ENCODE data around the gene KRTAP10-4.
"Not testable (repeated sequence)": the region's sequence is repeated elsewhere in the genome, so short reads cannot be mapped to it uniquely, and the experiment has no call there.

Gene KRTAP10-4

GRCh38 chr21:44598061-44598460 is 24.5 kb downstream of the KRTAP10-4 start:
- no peak for TF ChIP-seq CTCF (IDR thresholded peaks at IDR 0.05; ENCODE audit: low read depth, low read length)
- H3K27me3 ChIP-seq (ENCODE audit: insufficient read depth, low read depth, severe bottlenecking) = no peaks in the 10 kb centered on the region
- no peak for DNase-seq
- no peaks in the 10 kb centered on the region for H3K36me3 ChIP-seq
- H3K4me3 ChIP-seq (ENCODE audit: low read depth, low read length) = no peak overlapping the region
- peaks cover 4% of the 10 kb centered on the region for H3K9me3 ChIP-seq (ENCODE audit: severe bottlenecking)
- 0 out of 2 replicates have a peak overlapping the region, but pooled peaks have one; percentile 1 for H3K27ac ChIP-seq

- no peaks in the 10 kb centered on the region for H3K27me3 ChIP-seq (ENCODE audit: insufficient read depth, low read depth, severe bottlenecking)
- no peak for TF ChIP-seq CTCF (IDR thresholded peaks at IDR 0.05; ENCODE audit: low read depth, low read length)
- H3K36me3 ChIP-seq = no peaks in the 10 kb centered on the region
- no peak overlapping the region for H3K4me3 ChIP-seq (ENCODE audit: low read depth, low read length)
- no peak for DNase-seq
- H3K27ac ChIP-seq = no peak overlapping the region
- H3K9me3 ChIP-seq (ENCODE audit: severe bottlenecking) = peaks cover 10% of the 10 kb centered on the region
These were observed 25.9 kb downstream of the KRTAP10-4 start for GRCh38 chr21:44599264-44600029.

- H3K9me3 ChIP-seq (ENCODE audit: severe bottlenecking) = peaks cover 13% of the 10 kb centered on the region
- not testable (repeated sequence) for H3K27ac ChIP-seq, DNase-seq
These were observed 26.8 kb downstream of the KRTAP10-4 start, which contains the start of gene KRTAP10-7 for GRCh38 chr21:44600118-44600978. Gene KRTAP10-7 (plus strand): TSS chr21:44600597. CDS start chr21:44600622, 25 bp downstream.

GRCh38 chr21:44601091-44601490 is 27.6 kb downstream of the KRTAP10-4 start:
- H3K27me3 ChIP-seq (ENCODE audit: insufficient read depth, low read depth, severe bottlenecking); DNase-seq; H3K4me3 ChIP-seq (ENCODE audit: low read depth, low read length); H3K36me3 ChIP-seq; H3K27ac ChIP-seq: not testable (repeated sequence)
- peaks cover 13% of the 10 kb centered on the region for H3K9me3 ChIP-seq (ENCODE audit: severe bottlenecking)

More at GRCh38 chr21:44600118-44600978, 26.8 kb downstream of the KRTAP10-4 start, which contains the start of gene KRTAP10-7:
- not testable (repeated sequence) for H3K27me3 ChIP-seq (ENCODE audit: insufficient read depth, low read depth, severe bottlenecking); H3K36me3 ChIP-seq; H3K4me3 ChIP-seq (ENCODE audit: low read depth, low read length)

- no peak for TF ChIP-seq CTCF (IDR thresholded peaks at IDR 0.05; ENCODE audit: low read depth, low read length)
- Histone ChIP-seq H3K36me3 (no peaks in the 10 kb centered on the region), H3K27me3 (ENCODE audit: insufficient read depth, low read depth, severe bottlenecking) (no peaks in the 10 kb centered on the region), H3K4me3 (ENCODE audit: low read depth, low read length) (no peak overlapping the region), H3K27ac (no peak overlapping the region), H3K9me3 (ENCODE audit: severe bottlenecking) (peaks cover 13% of the 10 kb centered on the region)
- DNase-seq = peak; percentile 38
These were observed 28.3 kb downstream of the KRTAP10-4 start for GRCh38 chr21:44601596-44602462.

GRCh38 chr21:44602463-44602850 is 28.9 kb downstream of the KRTAP10-4 start:
- DNase-seq = no peak
- no peaks in the 10 kb centered on the region for H3K27me3 ChIP-seq (ENCODE audit: insufficient read depth, low read depth, severe bottlenecking)
- no peaks in the 10 kb centered on the region for H3K36me3 ChIP-seq
- no peak for TF ChIP-seq CTCF (IDR thresholded peaks at IDR 0.05; ENCODE audit: low read depth, low read length)
- H3K9me3 ChIP-seq (ENCODE audit: severe bottlenecking) = peaks cover 13% of the 10 kb centered on the region
- no peak overlapping the region for H3K4me3 ChIP-seq (ENCODE audit: low read depth, low read length)
- no peak overlapping the region for H3K27ac ChIP-seq
